Measurements from ENCODE around the gene IZUMO1. TPM values are rescaled to one million over a fixed set of nuclear protein-coding genes. Genes with fewer than 3 reads are reported as not detected.

Gene IZUMO1
- total and polyA plus RNA-seq, 9 of the 15 experiments (the other 6 are each of a cell fraction or from before 2014, with no cell fraction given): 0.14 to 2.1 (median 0.73) TPM

DNA sequence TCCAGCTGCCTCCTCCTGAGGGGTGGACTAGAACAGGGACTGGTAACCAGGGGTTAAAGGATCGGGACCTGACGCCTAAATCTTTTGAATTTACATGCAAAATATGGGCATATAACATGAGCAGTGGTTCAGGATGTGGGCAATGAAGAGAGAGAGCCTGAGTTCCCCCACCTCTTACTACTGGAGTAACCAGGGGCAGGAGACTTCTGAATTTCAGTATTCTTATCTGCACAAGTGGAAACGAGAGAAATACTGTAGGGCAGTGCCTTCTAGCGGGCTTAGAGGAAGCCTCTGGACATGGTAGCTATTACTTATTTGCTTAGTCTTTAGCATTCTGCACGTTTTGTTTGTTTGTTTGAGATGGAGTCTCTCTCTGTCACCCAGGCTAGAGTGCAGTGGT is 37.8 kb upstream of the IZUMO1 start (continued):
- TF ChIP-seq, protein P1, sequence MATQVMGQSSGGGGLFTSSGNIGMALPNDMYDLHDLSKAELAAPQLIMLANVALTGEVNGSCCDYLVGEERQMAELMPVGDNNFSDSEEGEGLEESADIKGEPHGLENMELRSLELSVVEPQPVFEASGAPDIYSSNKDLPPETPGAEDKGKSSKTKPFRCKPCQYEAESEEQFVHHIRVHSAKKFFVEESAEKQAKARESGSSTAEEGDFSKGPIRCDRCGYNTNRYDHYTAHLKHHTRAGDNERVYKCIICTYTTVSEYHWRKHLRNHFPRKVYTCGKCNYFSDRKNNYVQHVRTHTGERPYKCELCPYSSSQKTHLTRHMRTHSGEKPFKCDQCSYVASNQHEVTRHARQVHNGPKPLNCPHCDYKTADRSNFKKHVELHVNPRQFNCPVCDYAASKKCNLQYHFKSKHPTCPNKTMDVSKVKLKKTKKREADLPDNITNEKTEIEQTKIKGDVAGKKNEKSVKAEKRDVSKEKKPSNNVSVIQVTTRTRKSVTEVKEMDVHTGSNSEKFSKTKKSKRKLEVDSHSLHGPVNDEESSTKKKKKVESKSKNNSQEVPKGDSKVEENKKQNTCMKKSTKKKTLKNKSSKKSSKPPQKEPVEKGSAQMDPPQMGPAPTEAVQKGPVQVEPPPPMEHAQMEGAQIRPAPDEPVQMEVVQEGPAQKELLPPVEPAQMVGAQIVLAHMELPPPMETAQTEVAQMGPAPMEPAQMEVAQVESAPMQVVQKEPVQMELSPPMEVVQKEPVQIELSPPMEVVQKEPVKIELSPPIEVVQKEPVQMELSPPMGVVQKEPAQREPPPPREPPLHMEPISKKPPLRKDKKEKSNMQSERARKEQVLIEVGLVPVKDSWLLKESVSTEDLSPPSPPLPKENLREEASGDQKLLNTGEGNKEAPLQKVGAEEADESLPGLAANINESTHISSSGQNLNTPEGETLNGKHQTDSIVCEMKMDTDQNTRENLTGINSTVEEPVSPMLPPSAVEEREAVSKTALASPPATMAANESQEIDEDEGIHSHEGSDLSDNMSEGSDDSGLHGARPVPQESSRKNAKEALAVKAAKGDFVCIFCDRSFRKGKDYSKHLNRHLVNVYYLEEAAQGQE (IDR thresholded peaks at IDR 0.05; ENCODE audit: borderline replicate concordance): peak; percentile 96
- TF ChIP-seq, protein P1 (CRISPR knock-in tag; IDR thresholded peaks at IDR 0.05; ENCODE audit: low read depth): no peak
- TF ChIP-seq RHOXF2B (CRISPR knock-in tag; conservative IDR thresholded peaks at IDR 0.05) (no peak), ZNF24 (IDR thresholded peaks at IDR 0.05) (peak; percentile 26; the same call in 1 of the 2 replicates), FOXA3 (CRISPR knock-in tag; conservative IDR thresholded peaks at IDR 0.05 in 1 of 2, IDR thresholded peaks at IDR 0.05 in 1 of 2) (0 out of 4 replicates have a peak, but pooled peaks of 1 of the 2 experiments have one; percentile 13), TEAD4 (IDR thresholded peaks at IDR 0.05; ENCODE audit: low read length) (peak; percentile 21; the same call in 1 of the 2 replicates), TEAD4 (CRISPR knock-in tag; IDR thresholded peaks at IDR 0.05; ENCODE audit: borderline replicate concordance) (no peak), ZKSCAN1 (IDR thresholded peaks at IDR 0.05; ENCODE audit: low read depth, low read length) (no peak), TBL1XR1 (IDR thresholded peaks at IDR 0.05; ENCODE audit: low read length in 2 of 2) (peak in 1 of 2 experiments; percentile 34; a peak in 1 of 4 replicates)
- TF ChIP-seq, protein P2, sequence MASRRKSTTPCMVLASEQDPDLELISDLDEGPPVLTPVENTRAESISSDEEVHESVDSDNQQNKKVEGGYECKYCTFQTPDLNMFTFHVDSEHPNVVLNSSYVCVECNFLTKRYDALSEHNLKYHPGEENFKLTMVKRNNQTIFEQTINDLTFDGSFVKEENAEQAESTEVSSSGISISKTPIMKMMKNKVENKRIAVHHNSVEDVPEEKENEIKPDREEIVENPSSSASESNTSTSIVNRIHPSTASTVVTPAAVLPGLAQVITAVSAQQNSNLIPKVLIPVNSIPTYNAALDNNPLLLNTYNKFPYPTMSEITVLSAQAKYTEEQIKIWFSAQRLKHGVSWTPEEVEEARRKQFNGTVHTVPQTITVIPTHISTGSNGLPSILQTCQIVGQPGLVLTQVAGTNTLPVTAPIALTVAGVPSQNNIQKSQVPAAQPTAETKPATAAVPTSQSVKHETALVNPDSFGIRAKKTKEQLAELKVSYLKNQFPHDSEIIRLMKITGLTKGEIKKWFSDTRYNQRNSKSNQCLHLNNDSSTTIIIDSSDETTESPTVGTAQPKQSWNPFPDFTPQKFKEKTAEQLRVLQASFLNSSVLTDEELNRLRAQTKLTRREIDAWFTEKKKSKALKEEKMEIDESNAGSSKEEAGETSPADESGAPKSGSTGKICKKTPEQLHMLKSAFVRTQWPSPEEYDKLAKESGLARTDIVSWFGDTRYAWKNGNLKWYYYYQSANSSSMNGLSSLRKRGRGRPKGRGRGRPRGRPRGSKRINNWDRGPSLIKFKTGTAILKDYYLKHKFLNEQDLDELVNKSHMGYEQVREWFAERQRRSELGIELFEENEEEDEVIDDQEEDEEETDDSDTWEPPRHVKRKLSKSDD (conservative IDR thresholded peaks at IDR 0.05; ENCODE audit: low read length): no peak
- TF ChIP-seq, protein P3, sequence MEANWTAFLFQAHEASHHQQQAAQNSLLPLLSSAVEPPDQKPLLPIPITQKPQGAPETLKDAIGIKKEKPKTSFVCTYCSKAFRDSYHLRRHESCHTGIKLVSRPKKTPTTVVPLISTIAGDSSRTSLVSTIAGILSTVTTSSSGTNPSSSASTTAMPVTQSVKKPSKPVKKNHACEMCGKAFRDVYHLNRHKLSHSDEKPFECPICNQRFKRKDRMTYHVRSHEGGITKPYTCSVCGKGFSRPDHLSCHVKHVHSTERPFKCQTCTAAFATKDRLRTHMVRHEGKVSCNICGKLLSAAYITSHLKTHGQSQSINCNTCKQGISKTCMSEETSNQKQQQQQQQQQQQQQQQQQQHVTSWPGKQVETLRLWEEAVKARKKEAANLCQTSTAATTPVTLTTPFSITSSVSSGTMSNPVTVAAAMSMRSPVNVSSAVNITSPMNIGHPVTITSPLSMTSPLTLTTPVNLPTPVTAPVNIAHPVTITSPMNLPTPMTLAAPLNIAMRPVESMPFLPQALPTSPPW (CRISPR knock-in tag; IDR thresholded peaks at IDR 0.05): peak; percentile 65
- TF ChIP-seq, protein P4, sequence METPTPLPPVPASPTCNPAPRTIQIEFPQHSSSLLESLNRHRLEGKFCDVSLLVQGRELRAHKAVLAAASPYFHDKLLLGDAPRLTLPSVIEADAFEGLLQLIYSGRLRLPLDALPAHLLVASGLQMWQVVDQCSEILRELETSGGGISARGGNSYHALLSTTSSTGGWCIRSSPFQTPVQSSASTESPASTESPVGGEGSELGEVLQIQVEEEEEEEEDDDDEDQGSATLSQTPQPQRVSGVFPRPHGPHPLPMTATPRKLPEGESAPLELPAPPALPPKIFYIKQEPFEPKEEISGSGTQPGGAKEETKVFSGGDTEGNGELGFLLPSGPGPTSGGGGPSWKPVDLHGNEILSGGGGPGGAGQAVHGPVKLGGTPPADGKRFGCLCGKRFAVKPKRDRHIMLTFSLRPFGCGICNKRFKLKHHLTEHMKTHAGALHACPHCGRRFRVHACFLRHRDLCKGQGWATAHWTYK (CRISPR knock-in tag; IDR thresholded peaks at IDR 0.05): 0 out of 2 replicates have a peak, but pooled peaks have one; percentile 21
- TF ChIP-seq, protein P5, sequence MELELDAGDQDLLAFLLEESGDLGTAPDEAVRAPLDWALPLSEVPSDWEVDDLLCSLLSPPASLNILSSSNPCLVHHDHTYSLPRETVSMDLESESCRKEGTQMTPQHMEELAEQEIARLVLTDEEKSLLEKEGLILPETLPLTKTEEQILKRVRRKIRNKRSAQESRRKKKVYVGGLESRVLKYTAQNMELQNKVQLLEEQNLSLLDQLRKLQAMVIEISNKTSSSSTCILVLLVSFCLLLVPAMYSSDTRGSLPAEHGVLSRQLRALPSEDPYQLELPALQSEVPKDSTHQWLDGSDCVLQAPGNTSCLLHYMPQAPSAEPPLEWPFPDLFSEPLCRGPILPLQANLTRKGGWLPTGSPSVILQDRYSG (tag; conservative IDR thresholded peaks at IDR 0.05; ENCODE audit: low read depth): no peak
